PFSK-1 (cell line): ENCODE results near the gene EFCAB8.

Source experiments
- FOXP2 ChIP-seq: optimal IDR thresholded peaks from 2 replicates; pipeline ENCODE3; 2011; ENCODE audit warnings: borderline replicate concordance, control low read depth, inconsistent platforms; ENCODE audit not compliant: insufficient read depth; ENCODE audit errors: extremely low read length, extremely low read depth
- POLR2AphosphoS5 ChIP-seq: IDR thresholded peaks from 2 replicates; pipeline ENCODE4 v1.6.1; 2012; ENCODE audit warnings: low read depth, mild to moderate bottlenecking, control low read depth, low read length, moderate library complexity
- REST ChIP-seq, 2 experiments: IDR thresholded peaks; 2 replicates each; pipeline versions ENCODE4 v1.6.1 to v1.8.0; 2011 to 2012; ENCODE audit warnings: low read depth in 2 of 2, low read length in 2 of 2, control low read depth in 1 of 2, inconsistent platforms in 1 of 2, mild to moderate bottlenecking in 1 of 2, moderate library complexity in 1 of 2; ENCODE audit not compliant: insufficient read depth in 1 of 2
- SIN3A ChIP-seq: IDR thresholded peaks from 2 replicates; pipeline ENCODE4 v1.6.1; 2012; ENCODE audit warnings: mild to moderate bottlenecking, low read length, moderate library complexity, borderline replicate concordance; ENCODE audit not compliant: insufficient read depth
- TAF1 ChIP-seq: IDR thresholded peaks from 2 replicates; pipeline ENCODE4 v1.6.1; 2012; ENCODE audit warnings: low read length, control low read depth, borderline replicate concordance; ENCODE audit not compliant: insufficient read depth

The EFCAB8 gene

GRCh38 chr20:32977281-32978008 lies 118.7 kb downstream of the EFCAB8 start:
- TF ChIP-seq TAF1 (no peak), SIN3A (no peak), POLR2AphosphoS5 (no peak), REST (IDR thresholded peaks at IDR 0.05; ENCODE audit: insufficient read depth in 1 of 2, low read depth in 2 of 2, low read length in 2 of 2) (no peak), FOXP2 (no peak)

GRCh38 chr20:32978009-32978335 lies 119.2 kb downstream of the EFCAB8 start:
- TF ChIP-seq TAF1 (no peak), POLR2AphosphoS5 (no peak), REST (IDR thresholded peaks at IDR 0.05; ENCODE audit: insufficient read depth in 1 of 2, low read depth in 2 of 2, low read length in 2 of 2) (no peak)

GRCh38 chr20:32979201-32979998 lies 120.7 kb downstream of the EFCAB8 start:
- TF ChIP-seq SIN3A (no peak), TAF1 (no peak), POLR2AphosphoS5 (no peak), FOXP2 (no peak), REST (IDR thresholded peaks at IDR 0.05; ENCODE audit: insufficient read depth in 1 of 2, low read depth in 2 of 2, low read length in 2 of 2) (no peak)

GRCh38 chr20:32980131-32980941 lies 121.6 kb downstream of the EFCAB8 start:
- TF ChIP-seq REST (IDR thresholded peaks at IDR 0.05; ENCODE audit: insufficient read depth in 1 of 2, low read depth in 2 of 2, low read length in 2 of 2) (no peak), POLR2AphosphoS5 (no peak)
